Panc1 (cell line): ENCODE data around the gene DLGAP4.

Source experiments
- POLR2AphosphoS5 ChIP-seq: IDR thresholded peaks from 2 replicates; pipeline ENCODE4 v1.6.1; 2012; ENCODE audit warnings: mild to moderate bottlenecking, low read depth, low read length, moderate library complexity
- SIN3A ChIP-seq: IDR thresholded peaks from 2 replicates; pipeline ENCODE4 v1.6.1; 2012; ENCODE audit warnings: low read depth, mild to moderate bottlenecking, low read length, moderate library complexity, borderline replicate concordance; ENCODE audit not compliant: insufficient read depth
- TF ChIP-seq, protein P1 (sequence below): fragments of 450-650 bp; IDR thresholded peaks from 2 replicates; pipeline ENCODE4 v1.5.1; 2017; ENCODE audit warnings: mild to moderate bottlenecking
- TF ChIP-seq, protein P2 (sequence below), 2 experiments: IDR thresholded peaks; 2 replicates each; pipeline ENCODE4 v1.6.1; 2011 to 2012; ENCODE audit warnings: low read depth in 2 of 2, control low read depth in 1 of 2, low read length in 1 of 2, mild to moderate bottlenecking in 1 of 2, moderate library complexity in 1 of 2; ENCODE audit not compliant: insufficient read depth in 1 of 2

DNA sequence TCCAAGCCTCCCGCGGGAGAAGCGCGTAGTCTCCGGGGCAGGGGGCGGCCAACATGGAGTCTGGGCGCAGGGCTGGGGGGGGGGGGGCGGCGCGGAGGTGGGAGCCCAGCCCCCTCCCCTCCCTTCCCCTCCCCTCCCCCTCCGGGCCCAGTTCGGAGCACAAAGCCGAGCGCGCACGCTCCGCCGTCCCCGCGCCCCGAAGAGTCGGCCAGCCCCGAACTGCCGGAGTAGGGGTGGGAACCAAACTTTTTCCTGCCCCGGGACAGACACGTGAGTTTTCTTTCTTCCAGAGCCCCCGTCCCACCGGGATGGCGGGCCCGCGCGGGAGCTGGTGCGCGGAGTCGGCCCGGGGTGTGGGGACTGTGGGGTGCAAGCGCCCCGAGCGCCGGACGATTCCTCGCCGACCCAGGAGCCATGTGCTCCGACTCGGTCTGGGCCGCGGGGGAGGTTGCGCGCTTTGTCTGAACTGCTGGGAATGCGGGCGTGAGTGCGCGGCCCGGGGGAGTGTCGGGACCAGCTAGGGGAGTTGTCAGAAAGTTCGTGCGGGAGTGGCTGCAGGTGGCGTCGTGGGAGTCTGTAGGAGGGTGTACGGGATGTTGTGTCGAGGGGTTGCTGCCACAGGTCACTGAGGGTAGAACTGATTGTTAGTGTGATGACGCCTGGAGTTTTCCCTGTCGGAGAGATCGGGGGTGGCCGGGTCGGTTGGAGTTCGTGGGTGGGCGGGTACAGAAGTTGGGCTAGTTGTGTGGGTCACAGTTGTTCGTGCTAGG is 268.4 kb downstream of the DLGAP4 start:
- TF ChIP-seq, protein P1, sequence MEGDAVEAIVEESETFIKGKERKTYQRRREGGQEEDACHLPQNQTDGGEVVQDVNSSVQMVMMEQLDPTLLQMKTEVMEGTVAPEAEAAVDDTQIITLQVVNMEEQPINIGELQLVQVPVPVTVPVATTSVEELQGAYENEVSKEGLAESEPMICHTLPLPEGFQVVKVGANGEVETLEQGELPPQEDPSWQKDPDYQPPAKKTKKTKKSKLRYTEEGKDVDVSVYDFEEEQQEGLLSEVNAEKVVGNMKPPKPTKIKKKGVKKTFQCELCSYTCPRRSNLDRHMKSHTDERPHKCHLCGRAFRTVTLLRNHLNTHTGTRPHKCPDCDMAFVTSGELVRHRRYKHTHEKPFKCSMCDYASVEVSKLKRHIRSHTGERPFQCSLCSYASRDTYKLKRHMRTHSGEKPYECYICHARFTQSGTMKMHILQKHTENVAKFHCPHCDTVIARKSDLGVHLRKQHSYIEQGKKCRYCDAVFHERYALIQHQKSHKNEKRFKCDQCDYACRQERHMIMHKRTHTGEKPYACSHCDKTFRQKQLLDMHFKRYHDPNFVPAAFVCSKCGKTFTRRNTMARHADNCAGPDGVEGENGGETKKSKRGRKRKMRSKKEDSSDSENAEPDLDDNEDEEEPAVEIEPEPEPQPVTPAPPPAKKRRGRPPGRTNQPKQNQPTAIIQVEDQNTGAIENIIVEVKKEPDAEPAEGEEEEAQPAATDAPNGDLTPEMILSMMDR, result no peak
- TF ChIP-seq POLR2AphosphoS5, result no peak
- TF ChIP-seq, protein P2, sequence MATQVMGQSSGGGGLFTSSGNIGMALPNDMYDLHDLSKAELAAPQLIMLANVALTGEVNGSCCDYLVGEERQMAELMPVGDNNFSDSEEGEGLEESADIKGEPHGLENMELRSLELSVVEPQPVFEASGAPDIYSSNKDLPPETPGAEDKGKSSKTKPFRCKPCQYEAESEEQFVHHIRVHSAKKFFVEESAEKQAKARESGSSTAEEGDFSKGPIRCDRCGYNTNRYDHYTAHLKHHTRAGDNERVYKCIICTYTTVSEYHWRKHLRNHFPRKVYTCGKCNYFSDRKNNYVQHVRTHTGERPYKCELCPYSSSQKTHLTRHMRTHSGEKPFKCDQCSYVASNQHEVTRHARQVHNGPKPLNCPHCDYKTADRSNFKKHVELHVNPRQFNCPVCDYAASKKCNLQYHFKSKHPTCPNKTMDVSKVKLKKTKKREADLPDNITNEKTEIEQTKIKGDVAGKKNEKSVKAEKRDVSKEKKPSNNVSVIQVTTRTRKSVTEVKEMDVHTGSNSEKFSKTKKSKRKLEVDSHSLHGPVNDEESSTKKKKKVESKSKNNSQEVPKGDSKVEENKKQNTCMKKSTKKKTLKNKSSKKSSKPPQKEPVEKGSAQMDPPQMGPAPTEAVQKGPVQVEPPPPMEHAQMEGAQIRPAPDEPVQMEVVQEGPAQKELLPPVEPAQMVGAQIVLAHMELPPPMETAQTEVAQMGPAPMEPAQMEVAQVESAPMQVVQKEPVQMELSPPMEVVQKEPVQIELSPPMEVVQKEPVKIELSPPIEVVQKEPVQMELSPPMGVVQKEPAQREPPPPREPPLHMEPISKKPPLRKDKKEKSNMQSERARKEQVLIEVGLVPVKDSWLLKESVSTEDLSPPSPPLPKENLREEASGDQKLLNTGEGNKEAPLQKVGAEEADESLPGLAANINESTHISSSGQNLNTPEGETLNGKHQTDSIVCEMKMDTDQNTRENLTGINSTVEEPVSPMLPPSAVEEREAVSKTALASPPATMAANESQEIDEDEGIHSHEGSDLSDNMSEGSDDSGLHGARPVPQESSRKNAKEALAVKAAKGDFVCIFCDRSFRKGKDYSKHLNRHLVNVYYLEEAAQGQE (IDR thresholded peaks at IDR 0.05; ENCODE audit: insufficient read depth in 1 of 2, low read depth in 2 of 2, low read length in 1 of 2), result no peak
- no peak for TF ChIP-seq SIN3A
